Activated CD8-positive, alpha-beta memory T cell treated with anti-CD3 and anti-CD28 coated beads, Interleukin-2, amount 10 ng/mL, durations not matched to agents 7 days and 5 days (primary cell): Measurements from ENCODE around the gene CAT. TPM values are rescaled to one million over a fixed set of nuclear protein-coding genes. Genes with fewer than 3 reads are reported as not detected.

Experiments used
- ATAC-seq: fragments of 150-1000 bp; cut with Tn5 transposase; one replicate; pipeline ENCODE4 v1.10.0; 2021; ENCODE audit warnings: moderate library complexity
- CTCF ChIA-PET: fragments of 350-600 bp; sonication (Branson Sonifier 250); formaldehyde crosslinking; loops from one replicate; lab custom pipeline; 2021; ENCODE audit warnings: antibody characterized with exemption; lab: Charles Lee
- DNase-seq: peaks from one replicate; pipeline ENCODE4 v3.0.0-alpha.2; 2020
- H3K27ac Mint-ChIP-seq: one replicate; pipeline ENCODE4 v1.8.0; 2021; ENCODE audit warnings: mild to moderate bottlenecking, mixed read lengths
- H3K27me3 Mint-ChIP-seq: one replicate; pipeline ENCODE4 v1.8.0; 2021; ENCODE audit warnings: mixed read lengths
- H3K36me3 Mint-ChIP-seq: one replicate; pipeline ENCODE4 v1.8.0; 2021; ENCODE audit warnings: mild to moderate bottlenecking, mixed read lengths
- H3K4me1 Mint-ChIP-seq: one replicate; pipeline ENCODE4 v1.8.0; 2021; ENCODE audit warnings: mixed read lengths
- H3K4me3 Mint-ChIP-seq: one replicate; pipeline ENCODE4 v1.8.0; 2021; ENCODE audit warnings: mild to moderate bottlenecking, moderate library complexity, mixed read lengths
- H3K9me3 Mint-ChIP-seq: one replicate; pipeline ENCODE4 v1.8.0; 2022; ENCODE audit warnings: low read depth, mixed read lengths
- total RNA-seq, 2 experiments: library from RNA; stranded (reverse); gene quantifications; one replicate each; pipeline ENCODE4 v1.2.3, GENCODE V29; 2021

The CAT gene
- total RNA-seq, 2 experiments from 2014 or later: 21.6 to 30.1 TPM

- H3K36me3 Mint-ChIP-seq: no peaks in the 10 kb centered on the region
- no peak for DNase-seq
- peaks cover 37% of the 10 kb centered on the region for H3K27me3 Mint-ChIP-seq
- H3K27ac Mint-ChIP-seq: no peak overlapping the region
- H3K4me1 Mint-ChIP-seq: no peaks in the 10 kb centered on the region
- no peak for ATAC-seq
- H3K9me3 Mint-ChIP-seq: no peaks in the 10 kb centered on the region
- CTCF ChIA-PET: interaction anchor here (0.7 to 1.8 kb wide), 3 partner anchors 13 to 621 kb away, joined by 3 to 6 read pairs (median 4); no protein-coding TSS in a partner anchor
- H3K4me3 Mint-ChIP-seq: no peak overlapping the region
These were observed 40.3 kb downstream of the CAT start for GRCh38 chr11:34478845-34479663.

GRCh38 chr11:34480314-34480713, 41.6 kb downstream of the CAT start:
- CTCF ChIA-PET: interaction anchor here (1.8 kb wide), 1 partner anchor 12 kb away, joined by 6 read pairs; no protein-coding TSS in a partner anchor
- Mint-ChIP-seq H3K4me1 (no peaks in the 10 kb centered on the region), H3K27me3 (peaks cover 37% of the 10 kb centered on the region), H3K4me3 (no peak overlapping the region), H3K27ac (no peak overlapping the region), H3K9me3 (no peaks in the 10 kb centered on the region), H3K36me3 (no peaks in the 10 kb centered on the region)
- DNase-seq (no peak), ATAC-seq (no peak)

GRCh38 chr11:34481307-34481706, 42.6 kb downstream of the CAT start:
- peaks cover 37% of the 10 kb centered on the region for H3K27me3 Mint-ChIP-seq
- CTCF ChIA-PET: no interaction called here
- no peaks in the 10 kb centered on the region for H3K4me1 Mint-ChIP-seq
- ATAC-seq (no peak), DNase-seq (no peak)
- no peak overlapping the region for H3K4me3 Mint-ChIP-seq
- no peak overlapping the region for H3K27ac Mint-ChIP-seq
- no peaks in the 10 kb centered on the region for H3K9me3 Mint-ChIP-seq
- no peaks in the 10 kb centered on the region for H3K36me3 Mint-ChIP-seq

GRCh38 chr11:34483106-34483874, 44.6 kb downstream of the CAT start:
- DNase-seq: no peak
- CTCF ChIA-PET: interaction anchor here (1.0 kb wide), 1 partner anchor 9 kb away, joined by 3 read pairs; no protein-coding TSS in a partner anchor
- no peaks in the 10 kb centered on the region for H3K9me3 Mint-ChIP-seq
- H3K4me1 Mint-ChIP-seq: no peaks in the 10 kb centered on the region
- H3K4me3 Mint-ChIP-seq: no peak overlapping the region
- ATAC-seq: no peak
- no peaks in the 10 kb centered on the region for H3K36me3 Mint-ChIP-seq
- no peak overlapping the region for H3K27ac Mint-ChIP-seq
- H3K27me3 Mint-ChIP-seq: peaks cover 29% of the 10 kb centered on the region

- CTCF ChIA-PET: no interaction called here
- ATAC-seq (no peak), DNase-seq (peak; percentile 36)
- H3K4me1 Mint-ChIP-seq: no peaks in the 10 kb centered on the region
- no peaks in the 10 kb centered on the region for H3K9me3 Mint-ChIP-seq
- no peak overlapping the region for H3K4me3 Mint-ChIP-seq
- peaks cover 6% of the 10 kb centered on the region for H3K27me3 Mint-ChIP-seq
- H3K27ac Mint-ChIP-seq: no peak overlapping the region
- no peaks in the 10 kb centered on the region for H3K36me3 Mint-ChIP-seq
These were observed 48.7 kb downstream of the CAT start for GRCh38 chr11:34487430-34487829.

GRCh38 chr11:34488855-34489557, 50.3 kb downstream of the CAT start:
- CTCF ChIA-PET: interaction anchor here (1.3 kb wide), 1 partner anchor 24 kb away, joined by 3 read pairs; no protein-coding TSS in a partner anchor
- Mint-ChIP-seq H3K36me3 (no peaks in the 10 kb centered on the region), H3K4me3 (no peak overlapping the region), H3K4me1 (no peaks in the 10 kb centered on the region), H3K27ac (no peak overlapping the region), H3K27me3 (peaks cover 6% of the 10 kb centered on the region), H3K9me3 (no peaks in the 10 kb centered on the region)
- DNase-seq (peak; percentile 19), ATAC-seq (no peak)

- H3K27ac Mint-ChIP-seq: no peak overlapping the region
- H3K4me1 Mint-ChIP-seq: no peaks in the 10 kb centered on the region
- ATAC-seq: no peak
- H3K9me3 Mint-ChIP-seq: no peaks in the 10 kb centered on the region
- peaks cover 9% of the 10 kb centered on the region for H3K27me3 Mint-ChIP-seq
- peak; percentile 11 for DNase-seq
- no peaks in the 10 kb centered on the region for H3K36me3 Mint-ChIP-seq
- H3K4me3 Mint-ChIP-seq: no peak overlapping the region
- CTCF ChIA-PET: interaction anchor here (1.3 kb wide), 1 partner anchor 23 kb away, joined by 3 read pairs; no protein-coding TSS in a partner anchor
These were observed 51.6 kb downstream of the CAT start for GRCh38 chr11:34490304-34490703.

GRCh38 chr11:34492806-34493414, 54.2 kb downstream of the CAT start:
- no peak overlapping the region for H3K4me3 Mint-ChIP-seq
- peak; percentile 57 for DNase-seq
- no peaks in the 10 kb centered on the region for H3K4me1 Mint-ChIP-seq
- H3K27me3 Mint-ChIP-seq: peaks cover 10% of the 10 kb centered on the region
- no peaks in the 10 kb centered on the region for H3K9me3 Mint-ChIP-seq
- no peak for ATAC-seq
- CTCF ChIA-PET: interaction anchor here (0.7 to 1.6 kb wide), 14 partner anchors 10 to 496 kb away, joined by 3 to 9 read pairs (median 3); partner anchors contain the start of gene ELF5
- H3K27ac Mint-ChIP-seq: no peak overlapping the region
- no peaks in the 10 kb centered on the region for H3K36me3 Mint-ChIP-seq

GRCh38 chr11:34493468-34493867, 54.7 kb downstream of the CAT start:
- CTCF ChIA-PET: interaction anchor here (1.2 kb wide), 1 partner anchor 20 kb away, joined by 5 read pairs; the partner anchor contains the start of gene ELF5
- no peak for ATAC-seq

GRCh38 chr11:34493926-34494595, 55.3 kb downstream of the CAT start:
- Mint-ChIP-seq H3K4me1 (no peaks in the 10 kb centered on the region), H3K4me3 (no peak overlapping the region), H3K27ac (no peak overlapping the region), H3K9me3 (no peaks in the 10 kb centered on the region), H3K27me3 (peaks cover 13% of the 10 kb centered on the region), H3K36me3 (no peaks in the 10 kb centered on the region)
- CTCF ChIA-PET: interaction anchor here (1.6 to 2.2 kb wide), 2 partner anchors 19 to 26 kb away, joined by 4 to 6 read pairs; no protein-coding TSS in a partner anchor
- DNase-seq (no peak), ATAC-seq (no peak)

More at GRCh38 chr11:34493468-34493867, 54.7 kb downstream of the CAT start:
- Mint-ChIP-seq H3K4me3 (no peak overlapping the region), H3K4me1 (no peaks in the 10 kb centered on the region), H3K27ac (no peak overlapping the region), H3K9me3 (no peaks in the 10 kb centered on the region), H3K36me3 (no peaks in the 10 kb centered on the region), H3K27me3 (peaks cover 11% of the 10 kb centered on the region)
- DNase-seq: no peak

GRCh38 chr11:34495239-34495723, 56.5 kb downstream of the CAT start:
- CTCF ChIA-PET: interaction anchor here (1.6 to 2.2 kb wide), 2 partner anchors 17 to 27 kb away, joined by 4 to 6 read pairs; no protein-coding TSS in a partner anchor
- DNase-seq: no peak
- Mint-ChIP-seq H3K27me3 (peaks cover 22% of the 10 kb centered on the region), H3K4me3 (no peak overlapping the region), H3K36me3 (no peaks in the 10 kb centered on the region), H3K27ac (no peak overlapping the region), H3K9me3 (no peaks in the 10 kb centered on the region), H3K4me1 (no peaks in the 10 kb centered on the region)
- no peak for ATAC-seq
